ENCODE measurements around the gene IRF5. TPM values are rescaled to one million over a fixed set of nuclear protein-coding genes. Genes with fewer than 3 reads are reported as not detected.

Gene IRF5
- total RNA-seq, 1 experiment from 2014 or later = not detected

- DNase-seq (ENCODE audit: low read depth) = peak; percentile 26
Observed at GRCh38 chr7:128919881-128920799, 17.6 kb upstream of the IRF5 start.

GRCh38 chr7:128920913-128921582 lies 16.7 kb upstream of the IRF5 start:
- no peak for DNase-seq (ENCODE audit: low read depth)

GRCh38 chr7:128921866-128922440 lies 15.8 kb upstream of the IRF5 start:
- DNase-seq (ENCODE audit: low read depth) = no peak

GRCh38 chr7:128922496-128923410 lies 15.0 kb upstream of the IRF5 start:
- DNase-seq (ENCODE audit: low read depth) = no peak

GRCh38 chr7:128923411-128923800 lies 14.3 kb upstream of the IRF5 start:
- DNase-seq (ENCODE audit: low read depth) = no peak

- no peak for DNase-seq (ENCODE audit: low read depth)
Observed at GRCh38 chr7:128924707-128925588, 12.8 kb upstream of the IRF5 start.

- no peak for DNase-seq (ENCODE audit: low read depth)
Observed at GRCh38 chr7:128928159-128928813, 9.4 kb upstream of the IRF5 start.

GRCh38 chr7:128928882-128929788 lies 8.6 kb upstream of the IRF5 start:
- DNase-seq (ENCODE audit: low read depth) = no peak

GRCh38 chr7:128931190-128931798 lies 6.4 kb upstream of the IRF5 start:
- DNase-seq (ENCODE audit: low read depth) = no peak

- no peak for DNase-seq (ENCODE audit: low read depth)
Observed at GRCh38 chr7:128931965-128932861, 5.5 kb upstream of the IRF5 start.

GRCh38 chr7:128932862-128933179 lies 4.9 kb upstream of the IRF5 start:
- DNase-seq (ENCODE audit: low read depth) = no peak

- DNase-seq (ENCODE audit: low read depth) = peak; percentile 15
Observed at GRCh38 chr7:128933180-128933891, 4.4 kb upstream of the IRF5 start.

GRCh38 chr7:128934361-128935341 lies 3.1 kb upstream of the IRF5 start:
- DNase-seq (ENCODE audit: low read depth) = no peak

- no peak for DNase-seq (ENCODE audit: low read depth)
Observed at GRCh38 chr7:128935342-128935730, 2.4 kb upstream of the IRF5 start.

- no peak for DNase-seq (ENCODE audit: low read depth)
Observed at GRCh38 chr7:128936798-128937197, 929 bp upstream of the IRF5 start.

- no peak for DNase-seq (ENCODE audit: low read depth)
Observed at GRCh38 chr7:128937271-128937646, 468 bp upstream of the IRF5 start.
